Measurements from ENCODE around the gene GALNT1. TPM values are rescaled to one million over a fixed set of nuclear protein-coding genes. Genes with fewer than 3 reads are reported as not detected.

The GALNT1 gene
- total RNA-seq, 1 experiment from 2014 or later = 5.4 TPM

DNA sequence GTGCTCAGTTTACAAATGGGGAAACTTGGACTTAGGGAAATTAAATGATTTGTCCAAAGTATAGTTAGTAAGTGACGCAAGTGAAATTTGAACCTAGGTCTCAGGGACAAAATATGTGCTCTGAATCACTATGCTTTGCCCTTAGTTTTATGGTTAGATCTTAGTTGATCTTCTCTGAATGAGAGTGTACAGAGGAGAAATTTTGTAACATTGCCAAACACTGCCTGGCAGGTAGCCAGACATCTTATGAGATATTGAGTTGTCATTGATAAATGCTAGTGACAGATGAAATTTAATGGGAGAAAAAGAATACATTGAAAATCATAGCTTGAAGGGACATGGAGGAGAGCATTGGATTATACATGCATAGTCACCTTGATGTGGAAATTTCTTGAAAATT lies 91.4 kb downstream of the GALNT1 start:
- no peak for DNase-seq (ENCODE audit: low spot score)

DNA sequence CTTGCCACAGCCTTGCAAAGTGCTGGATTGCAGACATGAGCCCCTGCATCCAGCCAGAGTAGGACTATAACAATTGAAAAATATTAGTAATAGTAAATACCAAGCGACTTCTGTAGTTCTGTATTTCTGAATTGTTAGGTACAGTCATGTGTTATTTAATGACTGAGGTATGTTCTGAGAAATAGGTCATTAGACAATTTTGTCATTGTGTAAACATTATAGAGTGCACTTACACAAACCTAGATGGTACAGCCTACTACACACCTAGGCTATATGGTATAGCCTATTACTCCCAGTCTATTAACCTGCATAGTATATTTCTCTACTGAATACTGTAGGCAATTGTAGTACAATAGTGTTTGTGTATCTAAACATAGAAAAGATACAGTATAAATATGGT lies 92.1 kb downstream of the GALNT1 start:
- DNase-seq (ENCODE audit: low spot score) = no peak

DNA sequence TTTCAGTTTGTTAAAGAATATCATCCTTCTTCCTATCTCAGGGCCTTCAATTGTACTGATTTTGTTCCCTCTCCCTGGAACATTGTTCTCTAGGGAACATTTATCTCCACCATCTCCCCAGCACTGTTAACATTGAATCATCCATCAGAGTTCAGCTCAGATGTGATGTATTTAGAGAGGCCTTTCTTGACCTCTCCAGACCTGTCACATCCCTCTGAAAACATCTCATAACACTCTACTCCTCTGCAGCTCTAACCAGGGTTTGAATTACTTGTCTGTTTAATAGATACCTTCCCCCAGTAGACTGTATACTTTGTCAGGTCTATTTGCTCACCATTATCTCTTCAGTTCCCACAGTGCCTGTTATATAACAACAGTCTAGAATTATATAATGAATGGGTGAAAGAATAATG lies 98.6 kb downstream of the GALNT1 start:
- no peak for DNase-seq (ENCODE audit: low spot score)

DNA sequence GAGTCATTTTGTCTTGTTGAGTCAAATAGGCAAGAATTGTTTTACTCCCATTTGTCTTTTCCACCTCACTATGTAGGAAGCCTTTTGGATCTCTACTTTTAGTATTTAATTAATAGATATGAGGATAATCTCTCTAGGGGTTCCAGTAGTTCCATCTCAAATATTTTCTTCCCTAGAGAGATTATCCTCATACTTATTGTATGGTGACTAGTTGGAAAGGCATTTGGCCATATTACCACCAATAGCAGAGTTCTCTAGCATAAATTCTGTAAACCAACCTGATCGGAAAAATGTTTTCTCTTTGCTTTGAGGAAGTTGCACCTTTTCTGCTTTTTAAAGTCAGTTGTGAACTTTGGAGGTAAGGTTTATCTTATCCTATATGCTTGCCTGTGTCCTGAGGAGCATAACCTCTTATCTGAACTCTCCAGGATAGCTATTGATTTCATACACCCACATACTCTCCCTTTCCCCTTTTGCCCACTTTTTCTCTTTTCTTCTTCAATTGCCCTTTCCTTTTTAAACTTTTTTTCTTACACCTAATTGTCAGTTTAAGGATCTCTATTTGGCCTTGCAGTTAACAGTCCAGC lies 100.8 kb downstream of the GALNT1 start:
- no peak for DNase-seq (ENCODE audit: low spot score)

DNA sequence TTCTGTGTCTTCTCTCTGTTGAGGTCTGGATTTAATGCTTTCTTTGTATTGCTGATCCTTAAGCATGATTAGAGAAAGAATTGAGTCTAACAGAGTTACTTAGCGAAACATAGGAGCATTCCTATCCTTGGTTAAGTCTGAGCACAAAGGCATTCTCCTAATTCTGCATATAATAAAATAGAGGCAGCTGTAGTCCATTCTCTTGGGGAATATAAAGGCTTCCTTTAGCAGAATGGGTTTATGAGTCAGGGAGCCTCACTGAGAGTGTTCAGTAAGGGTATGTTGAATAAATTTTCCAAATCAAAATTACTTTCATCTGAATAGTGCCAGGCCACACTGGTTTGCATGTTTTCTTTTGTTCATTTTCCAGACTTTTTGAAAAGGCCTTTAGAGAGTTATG lies 101.5 kb downstream of the GALNT1 start:
- DNase-seq (ENCODE audit: low spot score) = no peak

DNA sequence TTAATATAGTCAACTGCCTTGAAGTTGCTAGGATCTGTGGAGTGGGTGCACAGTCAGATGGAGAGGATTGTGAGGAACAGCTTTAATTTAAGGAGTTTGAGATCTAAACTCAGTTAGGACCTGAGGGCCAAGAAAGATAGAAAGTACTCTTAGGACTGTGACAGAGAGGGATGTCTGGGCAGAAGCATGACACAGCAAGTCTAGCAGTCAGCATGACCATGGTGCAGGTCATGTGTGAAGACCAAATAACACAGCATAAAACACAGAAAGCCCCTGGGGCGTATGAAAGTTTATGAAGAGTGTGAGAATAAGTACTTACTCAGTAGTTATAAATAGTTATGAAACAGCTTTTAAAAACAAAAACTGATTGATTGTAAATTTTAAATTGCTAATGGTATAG lies 107.2 kb downstream of the GALNT1 start:
- no peak for DNase-seq (ENCODE audit: low spot score)

DNA sequence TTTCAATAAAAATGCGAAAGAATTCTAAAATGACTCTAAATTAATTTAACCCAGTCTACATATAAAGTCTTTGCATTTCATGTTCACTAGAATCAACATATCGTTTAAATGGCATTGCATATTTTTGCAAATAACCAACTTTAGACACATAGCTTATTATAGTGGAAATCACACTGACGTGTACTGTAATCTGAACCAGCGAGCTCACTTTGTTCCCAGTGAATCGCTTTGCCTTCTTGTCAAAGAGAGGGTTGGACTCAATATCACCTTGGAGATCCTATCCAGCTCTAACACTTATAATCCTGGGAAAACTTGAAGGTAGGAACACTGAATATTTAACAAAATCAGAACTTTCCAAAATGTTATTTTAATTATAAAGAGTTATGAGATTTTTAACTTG lies 108.2 kb downstream of the GALNT1 start:
- DNase-seq (ENCODE audit: low spot score) = no peak

DNA sequence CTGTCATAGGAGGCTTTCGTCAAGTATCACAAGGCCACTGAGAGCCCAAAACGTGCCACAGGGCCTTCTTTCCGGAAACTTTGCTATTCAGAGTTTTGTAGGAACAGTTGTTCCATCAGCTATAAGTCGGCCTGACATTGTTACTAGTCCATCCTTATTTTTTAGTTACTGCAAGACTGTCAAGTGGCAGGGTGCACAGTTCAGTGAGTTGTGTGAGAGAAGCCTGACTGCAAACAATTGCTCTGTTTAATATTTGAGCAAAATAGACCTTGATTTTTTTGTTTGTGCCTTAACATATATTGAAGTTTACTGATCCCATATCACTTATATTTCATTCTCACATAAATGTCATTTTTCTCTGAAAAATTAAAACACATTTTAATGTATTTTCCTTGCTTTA lies 110.1 kb downstream of the GALNT1 start:
- no peak for DNase-seq (ENCODE audit: low spot score)

DNA sequence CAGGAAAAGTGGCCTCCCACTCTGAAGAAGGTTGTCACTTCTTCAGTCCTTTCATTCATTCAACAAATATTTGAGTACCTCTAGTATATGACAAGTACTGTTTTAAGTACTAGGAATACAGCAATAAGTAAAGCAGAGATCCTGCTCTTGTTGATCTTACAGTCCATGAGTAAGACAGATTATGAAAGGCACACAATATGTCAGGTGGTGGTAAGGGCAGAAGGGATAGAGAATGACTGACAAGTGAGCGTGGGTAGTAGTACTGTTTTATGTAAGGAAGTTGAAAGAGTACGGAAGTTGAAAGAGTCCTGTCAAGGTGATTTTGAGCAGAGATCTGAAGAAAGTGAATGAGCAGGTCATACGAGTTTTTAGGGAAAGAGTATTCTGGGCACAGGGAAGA lies 111.3 kb downstream of the GALNT1 start:
- DNase-seq (ENCODE audit: low spot score) = no peak

DNA sequence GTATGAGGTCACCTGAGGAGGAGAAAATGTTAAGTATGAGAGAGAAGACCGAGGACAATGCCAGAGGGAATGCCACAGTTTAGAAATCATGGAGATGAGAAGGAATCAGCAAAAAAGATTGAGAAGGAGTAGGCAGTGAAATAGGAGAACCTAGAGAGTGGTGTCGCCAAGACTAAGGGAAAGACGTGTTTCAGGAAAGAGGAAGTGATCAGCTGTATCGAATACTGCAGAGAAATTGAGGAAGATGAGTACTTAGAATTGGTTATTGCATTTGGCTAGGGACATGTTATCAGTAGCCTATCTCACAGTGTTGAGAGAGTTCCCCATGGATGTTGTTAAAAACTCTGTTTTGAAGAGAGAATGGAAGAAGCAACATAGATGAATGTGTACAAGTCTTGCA lies 112.3 kb downstream of the GALNT1 start:
- DNase-seq (ENCODE audit: low spot score) = no peak

DNA sequence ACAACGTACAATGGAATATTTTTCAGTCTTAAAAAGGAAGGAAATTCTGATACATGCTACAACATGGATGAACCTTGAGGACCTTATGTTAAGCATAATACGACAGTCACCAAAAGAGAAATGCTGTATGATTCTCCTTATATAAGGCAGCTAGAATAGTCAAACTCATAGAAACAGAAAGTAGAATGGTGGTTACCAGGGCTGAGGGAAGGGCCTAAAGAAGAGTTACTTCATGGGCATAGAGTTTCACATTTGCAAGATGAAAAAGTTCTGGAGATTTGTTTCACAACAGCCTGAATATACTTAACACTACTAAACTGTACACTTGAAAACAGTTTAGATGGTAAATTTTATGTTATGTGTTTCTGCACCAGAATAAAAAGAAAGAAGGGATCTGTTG lies 113.3 kb downstream of the GALNT1 start:
- DNase-seq (ENCODE audit: low spot score) = no peak

DNA sequence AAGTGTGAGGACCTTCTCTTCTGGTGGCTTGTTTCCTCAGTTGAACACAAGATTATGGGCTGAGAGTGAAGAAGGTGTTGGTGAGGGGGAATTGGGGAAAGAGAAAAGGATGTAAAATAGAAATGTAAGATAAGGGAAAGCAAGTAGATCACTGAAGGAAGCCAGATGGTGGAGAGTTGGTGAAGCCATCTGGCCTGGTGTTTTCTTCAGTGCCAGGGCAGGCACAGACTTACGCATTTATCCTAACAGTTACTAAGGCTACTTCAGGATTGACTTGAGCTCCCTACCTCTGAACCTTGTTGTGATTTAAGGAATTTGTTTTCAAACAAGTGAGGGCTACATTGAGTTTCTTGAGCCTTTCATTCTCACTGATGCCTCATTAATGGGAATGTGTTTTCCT lies 113.8 kb downstream of the GALNT1 start:
- no peak for DNase-seq (ENCODE audit: low spot score)

DNA sequence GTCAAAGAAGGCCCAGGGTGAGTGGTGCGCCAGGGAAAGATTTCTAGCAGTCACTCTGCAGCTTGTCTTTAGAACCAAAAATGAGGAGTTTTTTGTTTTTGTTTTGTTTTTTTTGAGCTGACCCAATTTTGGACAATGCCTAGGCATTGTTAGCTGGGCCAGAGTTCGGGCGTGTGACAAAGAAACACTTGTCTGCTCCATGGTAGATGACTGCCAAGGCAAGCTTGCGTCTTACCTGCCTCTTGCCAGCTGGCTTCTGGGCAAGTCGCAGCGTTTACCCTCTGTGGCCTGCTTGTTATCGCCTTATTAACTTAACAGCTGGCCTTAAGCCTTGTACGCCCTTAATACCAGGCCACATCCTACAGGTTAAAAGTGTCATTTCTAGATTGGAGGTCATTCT lies 114.3 kb downstream of the GALNT1 start:
- no peak for DNase-seq (ENCODE audit: low spot score)

DNA sequence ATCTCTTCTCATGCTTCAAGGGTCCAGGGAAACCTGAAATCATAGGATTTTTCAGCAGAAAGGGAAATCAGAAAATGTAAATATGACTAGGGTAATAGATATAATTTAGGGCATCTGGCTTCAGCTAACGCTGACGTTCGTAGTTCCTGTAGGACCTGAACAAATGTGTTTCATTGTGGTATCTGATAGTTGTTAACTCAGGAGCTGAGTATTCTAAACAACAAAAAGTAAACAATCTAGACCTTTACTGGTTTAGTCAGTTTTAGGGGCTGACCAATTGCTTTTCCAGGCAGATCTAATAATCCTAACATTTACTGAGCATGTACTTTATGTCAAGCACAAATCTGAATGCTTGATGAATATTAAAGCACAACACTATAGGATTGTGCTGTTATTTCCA lies 114.8 kb downstream of the GALNT1 start:
- no peak for DNase-seq (ENCODE audit: low spot score)

DNA sequence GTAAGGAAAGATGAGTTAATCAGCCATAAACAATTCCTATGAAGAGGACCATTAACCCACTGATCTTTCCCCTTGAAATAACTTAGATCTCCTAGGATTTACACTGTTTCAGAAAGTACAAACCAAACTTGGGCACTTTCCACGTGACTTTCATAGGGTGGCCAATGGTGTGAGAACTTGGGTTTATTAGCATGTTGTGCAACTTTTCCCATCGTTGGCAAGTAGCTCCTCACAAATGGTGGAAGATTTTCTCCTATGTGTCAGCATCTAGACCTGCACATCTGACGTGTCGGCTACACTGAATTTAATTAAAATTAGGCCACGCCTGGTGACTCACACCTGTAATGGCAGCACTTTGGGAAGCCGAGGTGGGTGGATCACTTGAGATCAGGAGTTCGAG lies 116.3 kb downstream of the GALNT1 start:
- no peak for DNase-seq (ENCODE audit: low spot score)

DNA sequence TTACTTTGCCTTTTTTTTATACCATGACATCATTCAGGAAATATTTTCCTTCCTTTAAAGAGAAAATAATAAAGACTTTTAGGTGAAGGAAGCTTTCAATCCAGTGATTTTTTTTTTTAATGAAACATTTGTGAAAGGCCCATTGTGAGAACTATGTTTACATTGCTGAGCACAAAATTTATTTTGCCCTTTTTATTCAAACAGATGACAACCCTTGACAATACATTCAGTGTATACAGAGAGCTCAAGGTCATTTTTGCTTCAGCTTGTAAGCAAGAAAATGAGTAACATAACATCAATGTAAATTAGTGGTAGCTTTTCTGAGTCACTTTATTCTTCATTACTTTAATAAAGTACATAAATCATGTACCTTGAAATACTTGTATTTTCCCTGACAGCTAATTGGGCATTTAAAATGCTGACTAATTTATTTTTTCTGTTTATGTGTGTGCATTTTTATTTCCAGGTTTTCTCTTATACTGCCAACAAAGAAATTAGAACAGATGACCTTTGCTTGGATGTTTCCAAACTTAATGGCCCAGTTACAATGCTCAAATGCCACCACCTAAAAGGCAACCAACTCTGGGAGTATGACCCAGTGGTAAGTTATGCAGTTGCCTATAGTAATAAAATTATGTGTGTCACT lies 121.6 kb downstream of the GALNT1 start:
- no peak for DNase-seq (ENCODE audit: low spot score)

DNA sequence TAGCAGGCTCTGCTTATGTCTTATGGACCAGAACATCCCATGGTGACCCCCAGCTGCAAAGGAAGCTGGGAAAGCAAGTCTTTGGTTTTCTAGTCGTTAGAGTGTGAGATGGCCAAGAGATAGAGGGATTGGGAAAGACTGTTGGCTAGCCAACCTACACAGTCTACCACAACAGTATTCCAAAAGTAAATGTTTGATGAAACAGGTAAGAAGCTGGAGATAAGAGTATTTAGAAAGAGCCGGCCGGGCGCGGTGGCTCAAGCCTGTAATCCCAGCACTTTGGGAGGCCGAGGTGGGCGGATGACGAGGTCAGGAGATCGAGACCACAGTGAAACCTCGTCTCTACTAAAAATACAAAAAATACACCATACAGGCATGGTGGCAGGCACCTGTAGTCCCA lies 124.4 kb downstream of the GALNT1 start:
- no peak for DNase-seq (ENCODE audit: low spot score)

DNA sequence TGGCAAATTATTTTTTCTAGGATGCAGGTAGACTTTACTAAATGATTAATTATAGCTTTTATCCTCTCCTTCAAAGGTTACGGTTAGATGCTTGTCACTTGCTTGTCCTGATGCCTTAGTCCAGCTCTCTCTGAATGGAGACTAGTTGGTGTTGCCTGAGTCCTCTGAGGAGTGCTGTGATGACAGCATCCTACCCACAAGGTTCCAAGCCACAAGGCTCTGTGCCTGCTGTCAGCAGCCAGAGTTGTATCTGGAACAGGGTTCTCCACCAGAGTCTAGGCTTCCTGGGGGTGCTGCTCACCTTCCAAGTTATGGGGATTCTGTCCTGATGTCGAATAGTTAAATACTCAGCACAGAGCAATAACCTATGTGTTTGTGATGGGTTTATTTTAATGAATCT lies 125.7 kb downstream of the GALNT1 start:
- DNase-seq (ENCODE audit: low spot score) = no peak

DNA sequence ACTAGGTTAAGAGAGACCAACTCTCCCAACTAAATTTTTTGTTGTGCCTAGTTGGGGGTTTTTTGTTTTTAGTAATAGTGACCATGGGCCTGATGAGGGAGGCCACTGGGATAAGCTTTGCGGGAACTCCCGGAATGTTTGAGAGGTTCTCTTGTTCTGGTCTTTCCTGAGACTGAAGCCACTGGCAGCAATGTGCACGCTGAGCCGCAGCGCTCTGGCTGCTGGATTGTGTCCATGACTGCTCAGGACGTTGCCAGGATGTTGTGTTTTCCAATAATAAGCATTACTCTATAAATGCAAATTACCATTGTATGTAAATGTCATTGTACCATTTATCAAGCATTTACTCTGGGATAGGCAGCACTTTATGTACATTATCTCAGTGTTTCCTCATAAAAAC lies 126.1 kb downstream of the GALNT1 start:
- DNase-seq (ENCODE audit: low spot score) = no peak

DNA sequence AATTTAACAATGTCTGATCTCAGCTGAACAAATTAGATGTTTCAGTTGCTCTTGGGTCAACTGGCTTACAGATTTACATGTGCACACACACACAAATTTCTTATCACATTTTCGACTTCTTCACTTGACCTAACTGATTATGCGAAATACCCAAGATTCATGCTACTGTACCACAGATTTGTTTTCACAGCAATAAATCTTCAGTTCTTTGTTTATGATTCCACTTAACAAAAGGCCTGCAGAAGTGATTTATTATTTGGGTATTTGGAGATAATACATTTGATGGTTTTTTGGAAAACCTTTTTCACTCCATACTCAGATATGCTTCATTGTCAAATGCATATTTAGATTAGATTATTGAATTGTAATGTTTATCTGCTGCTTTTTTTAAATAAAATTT lies 129.0 kb downstream of the GALNT1 start:
- no peak for DNase-seq (ENCODE audit: low spot score)

DNA sequence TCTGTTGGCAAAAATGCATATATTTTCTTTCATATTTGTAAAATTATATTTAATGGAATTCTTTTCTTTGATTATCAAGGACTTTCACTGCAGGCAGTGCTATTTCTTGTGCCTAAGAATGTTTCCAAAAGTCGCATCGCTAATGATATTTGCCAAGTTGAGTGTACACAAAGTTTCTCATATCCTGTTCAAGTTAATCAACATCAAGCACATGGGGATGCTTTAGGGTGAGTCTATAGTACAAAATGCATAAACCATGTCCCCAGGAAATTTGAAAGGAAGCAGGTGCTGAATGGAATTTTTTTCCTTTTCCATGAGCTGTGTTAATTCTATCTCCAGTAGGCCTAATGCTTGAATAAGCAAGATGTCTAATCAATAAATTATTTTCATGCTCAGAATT lies 129.7 kb downstream of the GALNT1 start:
- no peak for DNase-seq (ENCODE audit: low spot score)

DNA sequence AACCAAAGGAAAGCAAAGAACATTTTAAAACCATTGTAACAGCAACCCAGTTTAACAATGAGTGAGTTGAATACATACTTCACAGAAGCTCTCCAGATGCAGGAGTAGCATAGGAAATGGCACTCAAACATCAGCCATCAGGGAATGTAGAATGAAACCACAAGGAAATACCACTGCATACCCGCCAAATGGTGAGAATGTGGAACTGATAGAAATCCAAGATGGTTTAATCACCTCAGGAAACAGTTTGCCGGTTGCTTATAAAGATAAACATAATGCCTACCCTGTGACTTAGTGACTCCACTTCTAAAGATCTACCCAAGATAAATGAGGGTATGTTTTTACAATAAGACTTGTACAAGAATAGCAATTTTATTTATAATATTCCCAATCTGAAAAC lies 132.0 kb downstream of the GALNT1 start:
- no peak for DNase-seq (ENCODE audit: low spot score)

DNA sequence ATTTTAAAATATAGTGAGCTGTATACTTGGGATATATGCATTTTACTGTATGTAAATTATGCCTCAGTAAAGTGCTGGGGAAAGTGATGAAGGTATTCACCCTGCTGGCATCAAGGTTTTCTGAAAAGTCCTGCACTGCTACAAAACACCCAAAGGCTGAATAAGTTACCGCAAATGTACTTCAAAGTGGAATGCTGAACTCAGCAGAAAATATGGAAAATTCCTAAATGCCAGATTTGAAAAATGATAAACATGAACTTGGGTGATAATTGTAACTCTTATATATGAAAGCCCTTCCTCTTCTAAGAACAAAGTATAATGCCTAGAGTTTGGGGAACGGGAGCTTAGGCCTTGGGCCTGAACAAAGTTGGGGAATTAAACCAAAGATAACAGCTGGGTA lies 133.0 kb downstream of the GALNT1 start:
- DNase-seq (ENCODE audit: low spot score) = no peak

DNA sequence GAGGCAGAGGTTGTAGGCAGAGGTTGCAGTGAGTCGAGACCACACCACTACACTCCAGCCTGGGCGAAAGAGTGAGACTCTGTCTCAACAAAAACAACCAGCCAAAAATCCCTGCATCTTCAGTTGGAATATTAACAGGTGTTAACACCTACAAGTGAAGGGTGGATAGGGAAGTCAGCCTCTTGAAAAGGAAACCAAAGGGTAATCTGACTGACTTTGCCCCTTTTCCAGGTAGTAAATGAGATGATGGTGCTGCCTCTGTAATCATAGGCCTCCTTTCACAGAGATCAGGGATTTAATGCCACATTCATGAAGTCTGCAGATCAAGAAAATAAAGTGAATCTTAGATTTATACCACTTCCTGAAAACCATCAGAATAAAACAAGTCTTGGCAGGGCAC lies 133.6 kb downstream of the GALNT1 start:
- DNase-seq (ENCODE audit: low spot score) = no peak

All from HT-29 (cell line).